Neuron (in vitro differentiated cells): Measurements from ENCODE around the gene SLC13A2.

Experiments
- H2AFZ ChIP-seq: one replicate; pipeline ENCODE4 v1.6.1; 2013; ENCODE audit warnings: low read depth, mild to moderate bottlenecking, inconsistent platforms, low read length, moderate library complexity
- H3K27me3 ChIP-seq: one replicate; pipeline ENCODE4 v1.6.1; 2013; ENCODE audit warnings: low read length; ENCODE audit not compliant: insufficient read depth
- H3K36me3 ChIP-seq: one replicate; pipeline ENCODE4 v1.6.1; 2013; ENCODE audit warnings: low read length; ENCODE audit not compliant: insufficient read depth
- H3K4me1 ChIP-seq: one replicate; pipeline ENCODE4 v1.6.1; 2013; ENCODE audit warnings: low read length; ENCODE audit not compliant: insufficient read depth
- H3K4me3 ChIP-seq: 2 replicates; pipeline ENCODE4 v1.5.1; 2013; ENCODE audit warnings: mild to moderate bottlenecking, low read length, moderate library complexity
- H3K9me3 ChIP-seq: one replicate; pipeline ENCODE4 v1.6.1; 2013; ENCODE audit warnings: low read length

Gene SLC13A2

DNA sequence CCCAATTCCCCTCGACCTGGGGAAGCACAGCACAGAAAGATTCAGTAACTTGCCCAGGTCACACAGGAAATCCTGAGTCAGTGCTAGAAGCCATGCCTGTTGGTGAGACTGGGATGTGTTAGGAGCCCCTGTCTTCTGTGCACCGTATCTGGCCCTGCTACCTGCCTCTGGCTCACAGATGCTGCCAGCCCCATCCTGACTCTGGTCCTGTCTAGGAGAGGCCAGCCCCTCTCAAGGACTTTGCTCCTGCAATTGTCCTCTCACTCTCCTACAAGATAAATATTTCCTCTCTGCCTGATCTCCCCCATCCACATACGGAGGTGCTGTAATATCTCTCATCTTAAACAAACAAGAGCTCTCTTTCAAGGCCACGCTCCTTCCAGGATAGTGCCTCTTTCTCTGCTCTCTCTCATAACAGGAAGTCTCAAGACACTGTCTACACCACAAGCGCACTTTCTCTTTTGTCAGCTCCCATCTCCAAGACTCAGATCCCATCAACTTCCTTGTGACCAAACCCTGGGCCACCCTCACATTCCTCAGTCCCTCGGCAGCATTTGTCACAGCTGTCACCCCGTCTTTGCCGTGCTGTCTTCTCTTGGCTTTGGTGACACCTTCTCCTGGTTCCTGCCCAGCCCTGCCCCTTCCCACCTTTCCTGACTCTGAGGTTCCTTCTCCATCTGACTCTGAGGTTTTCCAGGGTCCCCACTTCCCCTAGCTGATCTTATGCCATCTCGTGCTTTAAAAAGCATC is 1.9 kb downstream of the SLC13A2 start:
- no peaks in the 10 kb centered on the region for H3K9me3 ChIP-seq
- no peak overlapping the region for H3K4me3 ChIP-seq
- no peak overlapping the region for H2AFZ ChIP-seq
- peaks cover 11% of the 10 kb centered on the region for H3K4me1 ChIP-seq
- H3K36me3 ChIP-seq: no peaks in the 10 kb centered on the region
- peaks cover 12% of the 10 kb centered on the region for H3K27me3 ChIP-seq

DNA sequence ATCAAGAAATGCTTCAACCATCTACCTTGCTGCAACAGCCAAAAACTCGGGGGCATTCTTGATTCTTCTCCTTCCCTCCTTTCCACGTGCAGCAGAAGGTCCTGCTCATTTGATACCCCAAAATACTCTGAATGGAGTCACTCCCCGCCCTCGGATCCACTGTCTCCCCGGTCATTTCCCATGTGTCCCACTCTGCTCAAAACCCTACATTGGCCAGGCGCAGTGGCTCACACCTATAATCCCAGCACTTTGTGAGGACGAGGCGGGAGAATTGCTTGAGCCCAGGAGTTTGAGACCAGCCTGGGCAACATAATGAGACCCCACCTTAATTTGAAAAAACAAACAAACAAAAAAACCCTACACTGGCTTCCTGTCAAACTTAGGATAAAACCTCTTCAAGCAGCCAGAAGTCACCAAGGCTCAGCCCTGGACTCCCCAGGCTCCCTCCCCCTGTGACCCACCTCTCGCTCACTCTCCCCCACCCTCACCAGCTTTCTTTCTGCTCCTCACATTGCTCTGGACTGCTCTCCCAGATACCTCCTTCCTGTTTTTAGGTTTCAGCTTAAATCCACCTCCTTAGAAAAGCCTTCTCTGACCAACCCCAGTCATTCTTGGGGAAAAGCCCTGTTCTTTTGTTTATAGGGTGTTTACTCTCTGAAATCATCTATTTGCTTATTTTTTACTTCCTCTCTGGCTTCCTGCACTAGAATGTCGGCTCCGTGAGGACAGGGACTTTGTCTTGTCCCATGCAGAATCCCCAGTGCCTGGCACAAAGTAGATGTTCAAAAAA is 2.8 kb downstream of the SLC13A2 start:
- Histone ChIP-seq H3K9me3 (no peaks in the 10 kb centered on the region), H2AFZ (no peak overlapping the region), H3K36me3 (no peaks in the 10 kb centered on the region), H3K27me3 (peaks cover 13% of the 10 kb centered on the region), H3K4me1 (peaks cover 2% of the 10 kb centered on the region), H3K4me3 (no peak overlapping the region)

DNA sequence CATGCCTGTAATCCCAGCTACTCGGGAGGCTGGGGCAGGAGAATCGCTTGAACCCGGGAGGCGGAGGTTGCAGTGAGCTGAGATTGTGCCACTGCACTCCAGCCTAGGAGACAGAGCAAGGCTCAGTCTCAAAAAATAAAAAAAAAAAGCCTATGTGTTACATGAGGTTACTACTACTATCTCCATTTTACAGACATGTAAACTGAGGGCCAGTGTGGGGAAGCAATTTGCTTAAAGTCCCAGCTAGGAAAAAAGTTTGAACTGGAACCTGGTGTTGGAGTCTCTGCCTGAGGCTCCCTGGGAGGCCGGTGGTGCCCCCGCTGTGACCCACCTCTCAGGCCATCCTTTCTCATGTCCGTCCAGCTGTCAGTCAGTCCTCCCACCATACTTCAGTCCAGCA is 4.5 kb downstream of the SLC13A2 start:
- H3K4me1 ChIP-seq: no peaks in the 10 kb centered on the region
- no peaks in the 10 kb centered on the region for H3K36me3 ChIP-seq
- H3K27me3 ChIP-seq: peaks cover 17% of the 10 kb centered on the region
- no peak overlapping the region for H2AFZ ChIP-seq
- H3K4me3 ChIP-seq: no peak overlapping the region
- H3K9me3 ChIP-seq: no peaks in the 10 kb centered on the region

DNA sequence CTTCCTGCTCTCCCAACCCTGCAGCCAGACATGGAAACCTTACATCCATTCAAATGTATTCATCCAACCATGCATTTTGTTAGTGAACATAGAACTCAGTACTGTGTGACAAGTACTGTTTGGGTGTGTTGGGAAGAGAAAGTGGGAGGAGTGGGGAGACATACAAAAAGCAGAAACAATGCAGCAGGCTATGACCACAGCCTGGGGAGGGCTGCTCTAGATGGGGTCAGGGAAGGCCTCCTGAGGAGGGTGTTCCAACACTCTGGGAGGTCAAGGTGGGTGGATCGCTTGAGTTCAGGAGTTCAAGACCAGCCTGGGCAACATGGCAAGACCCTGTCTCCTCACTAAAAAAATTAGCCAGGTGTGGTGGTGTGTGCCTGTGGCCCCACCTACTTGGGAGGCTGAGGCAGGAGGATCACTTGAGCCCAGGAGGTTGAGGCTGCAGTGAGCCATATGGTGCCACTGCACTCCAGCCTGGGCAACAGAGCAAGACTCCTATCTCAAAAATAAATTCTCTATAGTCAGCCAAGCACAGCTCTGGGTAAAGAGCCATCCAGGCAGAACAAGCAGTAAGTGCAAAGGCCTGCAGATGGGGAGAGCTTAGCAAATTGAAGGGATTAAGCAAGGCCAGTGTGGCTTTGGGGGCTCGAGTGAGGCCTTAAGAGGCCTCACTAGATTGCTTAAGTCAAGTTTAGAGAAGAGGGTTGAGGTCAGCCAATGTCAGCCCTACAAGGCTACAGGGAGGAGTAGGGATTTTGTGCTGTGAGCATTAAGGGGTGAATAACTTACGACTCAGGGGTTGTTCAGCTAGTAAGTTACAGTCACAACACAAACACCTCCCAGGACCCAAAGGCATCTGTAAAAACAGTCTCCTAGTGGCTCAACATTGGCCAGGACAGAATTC is 5.5 kb downstream of the SLC13A2 start:
- Histone ChIP-seq H3K36me3 (no peaks in the 10 kb centered on the region), H3K4me1 (no peaks in the 10 kb centered on the region), H3K27me3 (peaks cover 13% of the 10 kb centered on the region)

DNA sequence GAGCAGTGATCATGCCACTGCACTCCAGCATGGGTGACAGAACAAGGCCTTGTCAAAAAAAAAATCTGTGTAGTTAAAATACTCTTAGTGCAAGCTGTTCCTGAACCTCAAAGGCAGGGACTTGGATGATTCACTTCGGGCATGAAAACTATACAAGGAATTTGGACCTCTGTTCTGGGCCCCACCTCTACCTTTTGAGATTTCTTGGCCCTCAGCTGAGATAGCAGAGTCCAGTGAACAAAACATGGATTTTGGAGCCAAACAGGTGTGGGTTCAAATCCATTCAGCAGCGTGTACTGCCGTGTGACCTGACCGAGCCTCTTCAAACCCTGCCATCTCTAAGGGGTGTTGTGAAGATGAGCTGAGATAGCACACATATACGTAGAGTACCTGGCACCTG is 6.8 kb downstream of the SLC13A2 start:
- no peaks in the 10 kb centered on the region for H3K36me3 ChIP-seq

More for the DNA sequence above, 5.5 kb downstream of the SLC13A2 start:
- Histone ChIP-seq H3K9me3 (no peaks in the 10 kb centered on the region), H3K4me3 (no peak overlapping the region), H2AFZ (no peak overlapping the region)

DNA sequence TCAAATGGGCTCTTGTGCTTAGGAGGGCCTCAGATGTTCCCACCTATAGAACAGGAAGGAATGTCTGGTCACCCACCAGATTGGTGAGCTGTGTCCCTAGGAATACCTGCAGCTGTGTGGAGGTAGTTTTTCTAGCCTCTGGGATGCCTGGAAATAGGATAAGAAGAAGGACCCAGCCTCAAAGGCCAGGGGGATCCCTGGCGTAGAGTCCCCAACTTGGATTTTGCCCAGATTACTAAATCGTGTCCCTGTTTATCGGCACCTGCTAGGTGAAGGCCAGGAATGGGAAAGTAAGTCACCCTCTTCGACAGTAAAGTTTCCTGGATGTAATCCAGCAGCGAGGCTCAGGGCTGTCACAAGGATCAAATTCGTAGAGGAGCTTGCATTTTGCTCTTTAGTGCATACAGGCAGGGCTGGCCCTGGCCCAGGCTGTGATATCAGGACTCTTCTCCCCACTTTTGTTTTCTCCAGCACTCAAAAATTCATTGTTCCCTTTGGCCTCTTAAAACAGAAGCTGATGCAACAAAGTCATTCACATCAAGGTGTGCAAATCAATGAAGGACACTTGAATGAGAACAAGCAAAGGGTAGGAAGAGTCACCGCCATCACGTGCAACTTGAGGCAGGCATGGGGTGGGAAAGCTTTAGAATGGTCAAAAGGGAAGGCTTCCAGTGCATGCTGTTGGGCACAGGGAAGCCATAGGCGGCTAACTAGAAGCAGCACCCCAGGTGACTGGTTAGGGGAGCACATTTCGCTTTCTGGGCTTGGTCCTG is 7.5 kb downstream of the SLC13A2 start:
- Histone ChIP-seq H3K9me3 (no peaks in the 10 kb centered on the region), H3K27me3 (peaks cover 7% of the 10 kb centered on the region), H3K36me3 (no peaks in the 10 kb centered on the region), H3K4me1 (no peaks in the 10 kb centered on the region), H2AFZ (no peak overlapping the region), H3K4me3 (no peak overlapping the region)

More for the DNA sequence above, 6.8 kb downstream of the SLC13A2 start:
- no peak overlapping the region for H3K4me3 ChIP-seq
- peaks cover 12% of the 10 kb centered on the region for H3K27me3 ChIP-seq
- no peaks in the 10 kb centered on the region for H3K9me3 ChIP-seq
- H2AFZ ChIP-seq: no peak overlapping the region
- H3K4me1 ChIP-seq: no peaks in the 10 kb centered on the region

DNA sequence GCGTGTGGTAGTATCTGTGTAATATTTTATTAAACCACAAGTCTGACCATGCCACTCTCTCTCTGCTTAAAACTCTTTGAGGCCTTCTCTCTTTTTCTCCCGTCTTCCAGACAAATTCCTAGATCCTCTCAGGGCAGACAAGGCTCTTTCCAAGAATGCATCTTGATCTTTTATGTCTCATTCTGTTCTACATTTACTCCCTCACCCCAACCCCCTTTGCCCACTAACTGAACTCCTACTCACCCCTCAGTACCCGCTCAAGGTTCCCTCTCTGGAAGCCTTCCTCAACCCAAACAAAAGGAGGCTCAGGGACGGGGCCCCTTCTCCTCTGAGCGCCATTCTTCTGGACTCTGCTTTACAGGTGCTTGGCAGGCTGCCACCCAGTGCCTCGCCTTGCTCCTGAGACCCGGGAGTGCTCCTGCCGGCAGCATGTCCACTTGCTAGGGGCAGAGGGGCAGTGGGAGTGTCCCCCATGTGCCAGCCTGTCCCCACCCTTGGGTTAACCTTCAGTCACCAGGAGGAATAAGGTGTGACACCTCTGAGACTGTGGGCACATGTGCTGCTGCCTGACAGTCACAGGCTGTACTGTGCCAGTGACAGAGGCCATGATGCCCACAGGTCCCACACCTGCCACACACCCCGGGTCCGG is 9.2 kb downstream of the SLC13A2 start:
- H2AFZ ChIP-seq: no peak overlapping the region
- H3K4me3 ChIP-seq: no peak overlapping the region
- no peaks in the 10 kb centered on the region for H3K9me3 ChIP-seq
- no peaks in the 10 kb centered on the region for H3K36me3 ChIP-seq
- no peaks in the 10 kb centered on the region for H3K4me1 ChIP-seq
- H3K27me3 ChIP-seq: peaks cover 5% of the 10 kb centered on the region

DNA sequence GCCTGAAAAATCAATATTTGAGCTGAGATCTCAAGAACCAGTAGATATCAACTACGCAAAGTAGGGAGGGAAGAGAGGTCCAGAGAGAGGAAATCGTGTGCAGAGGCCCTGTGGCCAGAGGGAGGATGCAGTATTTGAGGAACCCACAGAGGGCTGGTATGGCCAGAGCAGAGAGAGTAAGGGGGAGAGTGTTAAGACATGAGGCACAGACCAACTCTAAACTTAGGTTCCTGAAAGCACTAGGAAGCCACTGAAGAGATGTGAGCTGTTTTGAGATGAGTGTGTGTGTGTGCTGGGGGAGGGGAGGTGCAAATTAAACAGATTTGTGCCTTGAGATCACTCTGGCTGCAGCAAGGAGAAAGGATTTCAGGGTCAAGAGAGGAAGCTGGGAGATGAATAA is 10.9 kb downstream of the SLC13A2 start:
- Histone ChIP-seq H3K36me3 (no peaks in the 10 kb centered on the region), H3K4me3 (no peak overlapping the region), H3K9me3 (no peaks in the 10 kb centered on the region), H3K27me3 (peaks cover 5% of the 10 kb centered on the region), H2AFZ (no peak overlapping the region), H3K4me1 (no peaks in the 10 kb centered on the region)

DNA sequence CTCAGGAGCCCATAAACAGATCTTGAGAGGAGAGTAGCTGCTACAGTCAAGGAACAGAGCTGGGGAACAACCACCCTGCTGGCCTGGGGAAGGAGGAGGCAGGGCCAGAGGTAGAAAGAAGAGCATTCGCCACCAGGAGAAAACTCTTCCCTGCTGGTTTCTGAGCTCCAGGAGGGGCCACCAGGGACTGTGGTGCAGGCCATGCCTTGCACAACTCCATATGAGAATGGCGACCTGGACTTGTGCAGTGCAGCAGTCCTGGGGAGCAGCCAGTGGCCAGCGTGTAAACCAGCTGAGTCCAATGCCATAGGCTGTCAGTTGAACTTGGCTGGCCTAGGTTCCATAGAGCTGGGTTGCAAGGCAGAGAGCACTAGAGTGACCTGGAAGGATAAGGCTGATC is 11.6 kb downstream of the SLC13A2 start:
- Histone ChIP-seq H3K4me3 (no peak overlapping the region), H3K27me3 (peaks cover 5% of the 10 kb centered on the region), H3K9me3 (no peaks in the 10 kb centered on the region), H3K36me3 (no peaks in the 10 kb centered on the region), H2AFZ (no peak overlapping the region), H3K4me1 (no peaks in the 10 kb centered on the region)

DNA sequence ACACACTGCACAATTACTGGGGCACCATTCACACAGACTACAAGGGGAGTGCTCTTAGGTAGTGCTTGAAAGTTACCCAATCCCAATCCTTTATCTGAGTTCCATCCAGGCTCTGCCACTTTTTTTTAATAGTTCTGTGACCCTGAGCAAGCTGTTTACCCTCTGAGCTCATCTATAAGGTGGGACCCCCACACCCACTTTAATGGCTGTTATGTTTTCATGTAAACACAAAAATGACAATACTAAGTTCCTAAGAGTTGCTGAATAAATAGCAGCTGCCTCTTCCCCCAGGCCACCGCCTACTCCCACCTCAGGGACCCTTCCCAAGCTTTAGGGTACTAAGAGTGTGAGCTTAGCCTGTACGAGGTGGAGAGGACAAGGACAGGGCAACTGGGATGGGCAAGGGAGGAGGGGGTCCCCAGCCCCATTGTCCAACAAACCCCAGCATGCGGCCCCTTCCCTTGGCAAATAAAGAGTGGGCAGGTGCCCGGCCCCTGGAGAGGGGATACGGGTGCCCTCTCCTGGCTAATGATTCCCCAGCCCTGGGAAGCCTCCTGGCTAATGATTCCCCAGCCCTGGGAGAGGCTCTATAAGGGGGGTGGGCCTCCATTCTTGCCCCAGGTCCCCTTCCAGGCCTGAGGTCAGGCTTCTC is 14.6 kb downstream of the SLC13A2 start:
- Histone ChIP-seq H3K9me3 (no peaks in the 10 kb centered on the region), H3K27me3 (peaks cover 4% of the 10 kb centered on the region), H2AFZ (no peak overlapping the region), H3K36me3 (no peaks in the 10 kb centered on the region), H3K4me1 (no peaks in the 10 kb centered on the region), H3K4me3 (no peak overlapping the region)

DNA sequence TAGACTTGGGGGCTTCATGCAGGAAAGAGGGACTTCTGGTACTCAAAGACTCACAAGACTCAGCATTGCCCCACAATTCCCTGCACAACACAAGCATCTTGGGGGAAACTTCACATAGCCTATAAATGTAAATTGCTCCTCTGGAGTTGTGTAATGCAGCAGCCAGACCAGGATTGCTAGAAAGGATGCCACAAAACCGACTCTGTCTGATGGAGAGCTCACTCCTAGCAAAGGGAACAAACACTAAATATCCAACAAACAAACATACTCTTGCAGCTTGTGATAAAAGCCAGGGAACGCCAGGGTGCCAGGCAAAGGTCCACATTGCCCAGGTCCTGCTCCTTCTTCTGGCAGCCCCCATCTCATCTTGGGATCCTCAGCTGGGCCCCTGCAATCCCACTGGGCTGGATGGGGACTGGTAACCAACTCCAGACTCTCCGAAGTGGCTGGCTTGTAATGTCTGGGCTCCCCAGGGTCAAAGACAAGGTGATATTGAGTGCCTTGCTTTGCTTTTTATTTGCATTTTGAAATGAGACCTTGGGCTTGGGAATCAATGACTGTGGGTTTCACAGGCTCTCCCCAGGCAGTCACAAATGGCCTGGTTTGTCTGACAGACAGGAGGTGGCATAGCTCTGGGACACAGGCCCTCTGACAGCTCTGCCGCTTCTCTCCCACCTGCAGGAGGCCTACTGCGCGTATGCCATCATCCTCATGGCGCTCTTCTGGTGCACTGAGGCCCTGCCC is 15.3 kb downstream of the SLC13A2 start:
- Histone ChIP-seq H3K9me3 (no peaks in the 10 kb centered on the region), H3K36me3 (no peaks in the 10 kb centered on the region), H3K4me3 (no peak overlapping the region), H3K4me1 (no peaks in the 10 kb centered on the region), H2AFZ (no peak overlapping the region), H3K27me3 (peaks cover 4% of the 10 kb centered on the region)
